HG03175 (cell line): ENCODE measurements around the gene RBL2.
"Not testable (repeated sequence)": the region's sequence is repeated elsewhere in the genome, so short reads cannot be mapped to it uniquely, and the experiment has no call there.

ENCODE experiments used
- ATAC-seq: cut with Tn5 transposase; IDR thresholded peaks from one replicate; pipeline ENCODE4 v1.9.1; 2021; ENCODE audit warnings: mild to moderate bottlenecking, moderate library complexity; ENCODE audit not compliant: unreplicated experiment

Gene RBL2

DNA sequence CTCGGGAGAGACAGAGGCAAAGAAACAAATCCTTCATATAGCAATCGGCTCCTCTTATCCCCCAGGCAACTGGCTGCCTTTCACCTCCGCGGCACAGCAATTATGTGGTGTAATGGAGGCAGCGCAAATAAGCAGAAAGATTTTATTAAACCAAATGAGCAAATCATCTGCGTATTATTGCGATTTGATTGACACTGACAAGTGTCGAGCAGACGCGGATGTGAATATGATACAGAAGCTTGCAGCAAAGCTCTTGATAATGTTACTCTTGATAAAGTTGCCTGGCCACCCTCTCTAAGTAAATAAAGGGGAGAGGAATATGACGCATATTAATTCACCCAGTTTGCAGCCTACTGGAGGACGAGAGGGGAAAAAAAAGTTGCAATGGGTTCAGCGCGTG, 95.2 kb downstream of the RBL2 start:
- no peak for ATAC-seq

GRCh38 chr16:53530046-53530445, 95.8 kb downstream of the RBL2 start:
- ATAC-seq, result no peak

- no peak for ATAC-seq
Observed at GRCh38 chr16:53530741-53531140, 96.5 kb downstream of the RBL2 start.

DNA sequence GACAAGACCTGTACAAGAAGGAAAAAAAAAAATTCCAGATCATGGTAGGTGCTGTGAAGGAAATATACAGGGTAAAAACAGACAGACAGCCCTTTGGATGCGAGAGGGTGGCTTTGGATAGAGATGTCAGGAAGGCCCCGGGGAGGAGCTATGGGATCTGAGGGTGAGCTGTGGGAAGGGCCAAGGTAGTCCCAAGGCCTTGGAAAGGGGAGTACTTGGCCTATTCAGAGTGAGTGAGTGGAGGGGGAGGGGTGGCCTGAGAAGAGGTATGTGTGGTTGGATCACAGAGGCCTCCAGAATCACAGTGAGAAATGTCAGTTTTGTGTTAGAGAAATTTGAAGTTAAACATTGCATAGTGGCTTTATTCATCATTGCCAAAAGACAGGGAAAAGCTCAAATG, 99.9 kb downstream of the RBL2 start:
- ATAC-seq, result no peak

DNA sequence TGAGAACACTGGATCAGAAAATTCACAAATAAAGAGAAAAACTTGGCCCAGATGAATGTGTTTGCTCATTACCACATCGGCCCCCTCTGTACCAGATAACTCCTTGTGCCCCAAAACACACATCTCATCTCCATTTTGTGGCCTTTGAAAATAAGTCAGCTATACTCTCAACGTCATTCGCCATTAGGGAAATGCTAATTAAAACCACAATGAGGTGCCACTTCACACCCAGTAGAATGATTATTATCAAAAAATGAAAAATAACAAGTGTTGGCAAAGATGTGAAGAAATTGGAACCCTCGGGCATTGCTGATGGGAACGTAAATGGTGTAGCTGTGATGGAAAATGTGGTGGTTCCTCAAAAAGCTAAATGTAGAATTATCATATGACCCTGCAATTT, 103.4 kb downstream of the RBL2 start:
- no peak for ATAC-seq

DNA sequence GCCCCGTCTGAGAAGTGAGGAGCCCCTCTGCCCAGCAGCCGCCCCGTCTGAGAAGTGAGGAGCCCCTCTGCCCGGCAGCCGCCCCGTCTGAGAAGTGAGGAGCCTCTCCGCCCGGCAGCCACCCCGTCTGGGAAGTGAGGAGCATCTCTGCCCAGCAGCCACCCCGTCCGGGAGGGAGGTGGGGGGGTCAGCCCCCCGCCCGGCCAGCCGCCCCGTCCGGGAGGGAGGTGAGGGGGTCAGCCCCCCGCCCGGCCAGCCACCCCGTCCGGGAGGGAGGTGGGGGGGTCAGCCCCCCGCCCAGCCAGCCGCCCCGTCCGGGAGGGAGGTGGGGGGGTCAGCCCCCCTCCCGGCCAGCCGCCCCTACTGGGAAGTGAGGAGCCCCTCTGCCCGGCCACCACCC, 105.1 kb downstream of the RBL2 start:
- not testable (repeated sequence) for ATAC-seq

DNA sequence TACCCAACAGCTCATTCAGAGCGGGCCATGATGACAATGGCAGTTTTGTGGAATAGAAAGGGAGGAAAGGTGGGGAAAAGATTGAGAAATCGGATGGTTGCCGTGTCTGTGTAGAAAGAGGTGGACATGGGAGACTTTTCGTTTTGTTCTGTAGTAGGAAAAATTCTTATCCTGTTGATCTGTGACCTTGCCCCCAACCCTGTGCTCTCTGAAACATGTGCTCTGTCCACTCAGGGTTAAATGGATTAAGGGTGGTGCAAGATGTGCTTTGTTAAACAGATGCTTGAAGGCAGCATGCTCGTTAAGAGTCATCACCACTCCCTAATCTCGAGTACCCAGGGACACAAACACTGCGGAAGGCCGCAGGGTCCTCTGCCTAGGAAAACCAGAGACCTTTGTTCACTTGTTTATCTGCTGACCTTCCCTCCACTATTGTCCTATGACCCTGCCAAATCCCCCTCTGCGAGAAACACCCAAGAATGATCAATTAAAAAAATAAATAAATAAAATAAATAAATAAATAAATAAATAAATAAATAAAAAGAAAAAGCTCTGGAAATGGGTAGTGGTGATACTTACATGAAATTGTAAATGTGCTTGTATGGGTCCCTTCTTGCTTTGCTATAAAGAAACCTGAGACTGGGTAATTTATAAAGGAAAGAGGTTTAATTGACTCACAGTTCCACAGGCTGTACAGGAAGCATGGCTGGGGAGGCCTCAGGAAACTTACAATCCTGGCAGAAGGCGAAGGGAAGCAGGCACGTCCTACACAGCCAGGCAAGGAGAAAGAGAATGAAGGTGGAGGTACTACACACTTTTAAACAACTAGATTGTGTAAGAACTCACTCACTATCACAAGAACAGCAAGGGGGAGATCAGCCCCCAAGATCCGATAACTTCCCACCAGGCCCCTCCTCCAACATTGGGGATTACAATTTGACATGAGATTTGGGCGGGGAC, 105.8 kb downstream of the RBL2 start:
- not testable (repeated sequence) for ATAC-seq
